Measurements from ENCODE around the gene UNC93A. TPM values are rescaled to one million over a fixed set of nuclear protein-coding genes. Genes with fewer than 3 reads are reported as not detected.

UNC93A gene
- total RNA-seq, 1 experiment from 2014 or later: not detected

GRCh38 chr6:167268683-167269280, 22.3 kb upstream of the UNC93A start:
- ATAC-seq (no peak), DNase-seq (ENCODE audit: low read depth, low spot score) (no peak)
- Histone ChIP-seq H3K4me3 (replicated peaks in 1 of 2; ENCODE audit: low read depth in 1 of 2, low read length in 2 of 2) (no peak overlapping the region), H3K9ac (ENCODE audit: low read length) (no peak overlapping the region), H3K9me2 (ENCODE audit: insufficient read depth) (no peaks in the 10 kb centered on the region), H3K27ac (ENCODE audit: low read depth, low read length) (no peak overlapping the region), H3K27me3 (ENCODE audit: insufficient read depth, low read length) (no peaks in the 10 kb centered on the region), H3K4me2 (ENCODE audit: low read length) (no peak overlapping the region), H3K9me3 (ENCODE audit: control insufficient read depth in 1 of 2, insufficient read depth in 1 of 2, low read depth in 1 of 2, low read length in 2 of 2) (no peaks in the 10 kb centered on the region), H2AFZ (ENCODE audit: low read depth, low read length, poor library complexity, severe bottlenecking) (no peak overlapping the region), H3K36me3 (ENCODE audit: control insufficient read depth in 1 of 2, insufficient read depth in 2 of 2, low read length in 2 of 2) (no peaks in the 10 kb centered on the region), H3K4me1 (ENCODE audit: control insufficient read depth in 1 of 2, insufficient read depth in 2 of 2, low read length in 2 of 2) (no peaks in the 10 kb centered on the region), H4K20me1 (ENCODE audit: insufficient read depth) (no peaks in the 10 kb centered on the region), H3K79me2 (ENCODE audit: insufficient read depth, low read length) (no peaks in the 10 kb centered on the region)
- CTCF ChIA-PET: no interaction called here
- POLR2A ChIA-PET: no interaction called here
- intact Hi-C loops (cut with micrococcal nuclease): no loop called here
- BruUV-seq (replicated peaks): no TSS peak
- RAD21 ChIA-PET (ENCODE audit: low non-redundant PET in 1 of 2, low total read pairs in 2 of 2, uncharacterized antibody in 2 of 2, unreplicated experiment in 2 of 2): no interaction called here
- TF ChIP-seq SRF (IDR thresholded peaks at IDR 0.05; ENCODE audit: low read depth) (no peak), ATF3 (IDR thresholded peaks at IDR 0.05) (no peak), EGR1 (IDR thresholded peaks at IDR 0.05; ENCODE audit: low read depth) (no peak), ELF1 (IDR thresholded peaks at IDR 0.05; ENCODE audit: borderline replicate concordance, low read depth) (no peak), MAX (IDR thresholded peaks at IDR 0.05) (no peak), YY1 (IDR thresholded peaks at IDR 0.05; ENCODE audit: extremely low read depth, insufficient replicate concordance, low read depth, low read length) (no peak), CBX3 (IDR thresholded peaks at IDR 0.05; ENCODE audit: low read depth) (no peak), ZBTB33 (IDR thresholded peaks at IDR 0.05; ENCODE audit: extremely low read depth, insufficient replicate concordance, low read length) (no peak), ZFX (IDR thresholded peaks at IDR 0.05) (no peak), POLR2A (IDR thresholded peaks at IDR 0.05; ENCODE audit: borderline replicate concordance, extremely low read depth, insufficient read depth, insufficient read length) (no peak), SIN3A (IDR thresholded peaks at IDR 0.05; ENCODE audit: low read depth) (no peak), SP1 (IDR thresholded peaks at IDR 0.05; ENCODE audit: low read depth) (no peak), TCF7L2 (IDR thresholded peaks at IDR 0.05; ENCODE audit: borderline replicate concordance, extremely low read depth, insufficient read depth, insufficient read length) (no peak), CTCF (IDR thresholded peaks at IDR 0.05 in 2 of 3, conservative IDR thresholded peaks at IDR 0.05 in 1 of 3; ENCODE audit: borderline replicate concordance in 1 of 3, insufficient read depth in 1 of 3, low read depth in 2 of 3, low read length in 2 of 3) (no peak), ZNF274 (IDR thresholded peaks at IDR 0.05; ENCODE audit: low read depth, low read length) (no peak), RAD21 (IDR thresholded peaks at IDR 0.05; ENCODE audit: low read depth) (no peak), REST (IDR thresholded peaks at IDR 0.05; ENCODE audit: low read depth) (no peak), CEBPB (IDR thresholded peaks at IDR 0.05; ENCODE audit: low read depth) (no peak), JUND (IDR thresholded peaks at IDR 0.05) (no peak), FOSL1 (IDR thresholded peaks at IDR 0.05; ENCODE audit: low read depth) (no peak)

All from HCT116 (cell line).